ENCODE measurements around the gene OSBPL9.

OSBPL9 gene

GRCh38 chr1:51574796-51575195, 42.1 kb upstream of the OSBPL9 start:
- TF ChIP-seq CTCF (IDR thresholded peaks at IDR 0.05; ENCODE audit: insufficient read depth, low read length) (no peak), SPI1 (IDR thresholded peaks at IDR 0.05; ENCODE audit: borderline replicate concordance, low read depth) (no peak), REST (IDR thresholded peaks at IDR 0.05; ENCODE audit: insufficient replicate concordance, low read depth) (no peak), POLR2AphosphoS5 (IDR thresholded peaks at IDR 0.05; ENCODE audit: low read depth) (no peak), GABPA (IDR thresholded peaks at IDR 0.05; ENCODE audit: low read depth) (no peak)
- Histone ChIP-seq H3K4me3 (replicated peaks; ENCODE audit: insufficient read depth, low read length) (no peak overlapping the region), H3K27me3 (ENCODE audit: insufficient read depth, poor library complexity, severe bottlenecking) (no peaks in the 10 kb centered on the region), H3K27ac (replicated peaks) (no peak overlapping the region)
- DNase-seq (ENCODE audit: low read depth in 1 of 2, low spot score in 1 of 2), result no peak

DNA sequence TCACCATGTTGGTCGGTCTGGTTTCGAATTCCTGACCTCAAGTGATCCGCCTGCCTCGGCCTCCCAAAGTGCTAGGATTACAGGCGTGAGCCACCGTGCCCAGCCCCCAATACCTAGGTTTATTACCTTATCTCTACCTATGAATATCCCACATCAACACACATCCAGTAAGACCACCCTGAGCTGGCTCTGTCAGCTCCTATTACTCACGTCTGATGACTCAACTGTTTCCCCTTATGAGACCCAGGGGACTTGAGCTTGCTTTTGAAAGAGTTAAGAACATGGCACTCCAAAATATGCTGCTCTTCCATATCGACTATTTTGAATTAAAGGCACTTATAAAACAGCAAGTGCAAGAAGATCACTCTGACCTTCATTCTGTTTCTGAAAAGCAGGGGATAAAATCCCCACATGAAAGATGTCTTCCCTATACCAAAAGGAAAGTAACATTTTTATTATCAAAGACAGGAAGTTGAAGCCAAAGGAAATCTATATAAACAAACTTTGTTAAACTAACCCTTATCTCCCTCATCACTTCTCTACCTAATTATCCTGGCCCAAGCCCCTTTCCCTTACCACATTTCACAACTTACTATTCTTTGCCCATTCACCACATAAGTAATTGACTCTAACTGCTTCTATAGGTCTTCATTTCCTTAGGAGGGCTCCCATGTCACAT, 41.3 kb upstream of the OSBPL9 start:
- Histone ChIP-seq H3K27ac (replicated peaks) (no peak overlapping the region), H3K4me3 (replicated peaks; ENCODE audit: insufficient read depth, low read length) (no peak overlapping the region), H3K27me3 (ENCODE audit: insufficient read depth, poor library complexity, severe bottlenecking) (no peaks in the 10 kb centered on the region)
- DNase-seq (ENCODE audit: low read depth in 1 of 2, low spot score in 1 of 2), result no peak
- TF ChIP-seq SPI1 (IDR thresholded peaks at IDR 0.05; ENCODE audit: borderline replicate concordance, low read depth) (no peak), REST (IDR thresholded peaks at IDR 0.05; ENCODE audit: insufficient replicate concordance, low read depth) (no peak), POLR2AphosphoS5 (IDR thresholded peaks at IDR 0.05; ENCODE audit: low read depth) (no peak), CTCF (IDR thresholded peaks at IDR 0.05; ENCODE audit: insufficient read depth, low read length) (no peak), GABPA (IDR thresholded peaks at IDR 0.05; ENCODE audit: low read depth) (no peak)

GRCh38 chr1:51576085-51576444, 40.8 kb upstream of the OSBPL9 start:
- no peak overlapping the region for H3K27ac ChIP-seq (replicated peaks)
- DNase-seq (ENCODE audit: low read depth in 1 of 2, low spot score in 1 of 2), result no peak
- TF ChIP-seq POLR2AphosphoS5 (IDR thresholded peaks at IDR 0.05; ENCODE audit: low read depth), result no peak
- no peak for TF ChIP-seq SPI1 (IDR thresholded peaks at IDR 0.05; ENCODE audit: borderline replicate concordance, low read depth)
- TF ChIP-seq GABPA (IDR thresholded peaks at IDR 0.05; ENCODE audit: low read depth), result no peak
- no peak overlapping the region for H3K4me3 ChIP-seq (replicated peaks; ENCODE audit: insufficient read depth, low read length)
- no peaks in the 10 kb centered on the region for H3K27me3 ChIP-seq (ENCODE audit: insufficient read depth, poor library complexity, severe bottlenecking)

GRCh38 chr1:51576923-51577322, 40.0 kb upstream of the OSBPL9 start:
- no peak overlapping the region for H3K4me3 ChIP-seq (replicated peaks; ENCODE audit: insufficient read depth, low read length)
- TF ChIP-seq CTCF (IDR thresholded peaks at IDR 0.05; ENCODE audit: insufficient read depth, low read length) (no peak), REST (IDR thresholded peaks at IDR 0.05; ENCODE audit: insufficient replicate concordance, low read depth) (no peak), POLR2AphosphoS5 (IDR thresholded peaks at IDR 0.05; ENCODE audit: low read depth) (no peak), SPI1 (IDR thresholded peaks at IDR 0.05; ENCODE audit: borderline replicate concordance, low read depth) (no peak), GABPA (IDR thresholded peaks at IDR 0.05; ENCODE audit: low read depth) (no peak)
- no peaks in the 10 kb centered on the region for H3K27me3 ChIP-seq (ENCODE audit: insufficient read depth, poor library complexity, severe bottlenecking)
- H3K27ac ChIP-seq (replicated peaks), result no peak overlapping the region
- no peak for DNase-seq (ENCODE audit: low read depth in 1 of 2, low spot score in 1 of 2)
